Esophagus squamous epithelium (tissue), 4 donors: ENCODE results near the gene ANXA2.

ENCODE experiments used
- CTCF ChIP-seq, 6 experiments: fragments of 450-650 bp in 4 of 6; fragments of 200-600 bp in 2 of 6; sonication (generic) in 2 of 6; IDR thresholded peaks; one replicate each; pipeline ENCODE4 v1.5.1; 2016 to 2019; ENCODE audit warnings: antibody characterized with exemption in 6 of 6, mild to moderate bottlenecking in 4 of 6, moderate library complexity in 4 of 6
- POLR2A ChIP-seq, 4 donors: fragments of 450-650 bp; IDR thresholded peaks; one replicate each; pipeline ENCODE4 v1.6.1; 2017; ENCODE audit warnings: antibody characterized with exemption in 4 of 4, mild to moderate bottlenecking in 4 of 4, moderate library complexity in 3 of 4

DNA sequence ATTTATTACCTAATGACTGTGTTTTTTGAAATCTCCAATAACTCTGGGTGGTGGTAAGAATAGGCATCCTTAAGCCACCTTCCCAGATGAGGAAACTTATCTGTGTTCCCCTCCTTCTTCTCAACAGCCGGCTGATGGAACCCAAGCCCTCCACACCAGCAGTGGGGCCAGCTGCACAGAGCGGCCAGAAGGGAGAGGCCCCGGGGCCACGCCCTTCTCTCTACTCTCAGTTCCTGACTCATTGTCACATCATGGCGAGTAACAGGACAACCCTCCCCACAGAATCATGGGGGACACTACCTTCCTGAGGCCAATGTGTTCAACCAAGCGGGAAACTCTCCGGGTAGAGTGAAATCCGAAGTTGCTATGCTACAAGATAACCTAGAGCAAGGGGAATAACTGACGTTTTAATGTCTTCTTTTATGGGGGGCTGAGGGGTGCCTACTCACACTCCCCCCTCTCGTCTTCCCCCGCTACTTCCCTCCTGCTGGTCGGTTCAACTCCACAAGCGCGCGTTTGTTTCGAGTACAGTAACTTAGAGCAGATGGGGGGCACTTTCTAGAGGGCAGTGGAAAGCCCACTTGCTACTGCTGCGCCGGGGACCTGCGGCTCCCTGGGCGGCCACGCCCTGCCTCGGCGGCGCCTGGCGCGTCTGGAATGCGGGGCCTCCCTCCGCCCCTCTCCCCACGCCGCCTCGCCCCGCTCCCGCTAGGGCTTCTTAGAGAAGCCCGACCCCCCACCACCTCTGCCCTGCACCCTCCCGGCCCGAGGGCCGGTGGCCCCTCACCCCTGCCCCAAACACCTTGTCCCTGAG, 621 bp downstream of the ANXA2 start:
- TF ChIP-seq POLR2A (IDR thresholded peaks at IDR 0.05) (peak in 1 of 4 donors; percentile 57), CTCF (IDR thresholded peaks at IDR 0.05) (peak in 2 of 6 experiments; percentile 5 to 7)
